NK-92 treated with Interleukin-12 subunit alpha and Interleukin-12 subunit beta, amount 100 ng/mL, for 24 hours (cell line): Measurements from ENCODE around the gene CELF1.
A peak's percentile ranks its signal among the peaks of the same experiment; 100 is the strongest.

Source experiments
- DNase-seq: peaks from one replicate; lab custom pipeline; 2025; lab: John Stamatoyannopoulos, UW

CELF1 gene

DNA sequence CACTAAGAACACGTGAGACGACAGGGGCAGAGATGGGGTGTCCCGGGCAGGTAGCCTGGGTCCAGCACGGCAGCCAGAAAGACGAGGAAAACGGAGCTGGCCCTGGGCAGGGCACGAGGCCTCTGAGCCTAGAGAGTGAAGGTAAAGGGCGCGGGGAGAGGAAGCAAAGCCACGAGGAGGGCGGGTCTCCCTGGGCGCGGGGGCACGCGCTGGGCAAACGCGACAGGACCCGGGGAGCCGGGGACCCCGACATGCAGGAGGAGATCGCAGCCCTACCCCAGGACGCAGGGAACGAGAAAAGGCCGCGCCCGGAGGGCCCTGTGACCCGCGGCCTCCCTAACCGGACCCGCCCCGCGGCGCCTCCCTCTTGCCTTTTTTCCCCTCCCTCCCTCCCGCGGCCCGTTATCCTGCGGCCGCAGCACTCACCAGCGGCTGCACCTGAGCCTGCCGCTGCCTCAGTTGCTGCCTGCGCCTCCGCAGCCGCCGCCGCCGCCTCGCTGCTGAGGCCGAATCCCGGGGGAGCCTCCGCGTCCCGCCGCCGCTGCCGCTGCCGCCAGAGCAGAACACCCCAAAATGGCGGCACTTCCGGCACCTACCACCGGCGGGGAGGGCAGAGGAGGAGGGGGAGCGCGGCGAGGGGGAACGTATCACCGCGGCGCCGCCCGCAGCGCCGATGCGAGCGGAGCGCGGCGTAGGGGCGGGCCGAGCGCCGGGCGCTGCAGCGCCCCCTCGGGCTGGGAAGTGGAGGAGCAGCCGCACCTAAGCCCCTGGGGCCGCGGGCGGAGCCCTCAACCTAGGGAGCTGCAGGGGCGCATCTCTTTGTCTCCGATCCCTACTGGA lies at the start of gene CELF1:
TSS of gene CELF1 (minus strand) at position 567 of the 840 bp plus-strand sequence. CDS start 53,609 bp downstream, outside the sequence.
- peak; percentile 84 for DNase-seq

DNA sequence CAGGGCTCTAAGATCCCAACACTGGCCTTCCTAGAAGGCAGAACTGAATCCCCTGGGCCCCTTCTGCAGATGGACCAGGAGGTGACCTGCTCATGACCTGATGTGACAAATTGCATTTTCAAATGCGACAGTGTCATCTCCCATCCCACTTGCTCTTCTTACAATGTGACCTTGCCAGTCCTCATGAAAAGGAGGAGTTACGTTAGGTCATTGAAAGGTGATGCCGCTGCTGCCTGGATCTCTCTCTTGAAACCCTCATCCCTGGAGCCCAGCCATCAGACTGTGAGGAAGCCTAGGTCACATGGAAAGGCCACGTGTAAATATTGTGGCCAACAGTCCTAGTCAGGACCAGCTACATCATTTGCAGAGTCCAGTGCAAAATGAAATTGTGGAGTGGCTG lies 47.0 kb upstream of the CELF1 start:
- DNase-seq = no peak

DNA sequence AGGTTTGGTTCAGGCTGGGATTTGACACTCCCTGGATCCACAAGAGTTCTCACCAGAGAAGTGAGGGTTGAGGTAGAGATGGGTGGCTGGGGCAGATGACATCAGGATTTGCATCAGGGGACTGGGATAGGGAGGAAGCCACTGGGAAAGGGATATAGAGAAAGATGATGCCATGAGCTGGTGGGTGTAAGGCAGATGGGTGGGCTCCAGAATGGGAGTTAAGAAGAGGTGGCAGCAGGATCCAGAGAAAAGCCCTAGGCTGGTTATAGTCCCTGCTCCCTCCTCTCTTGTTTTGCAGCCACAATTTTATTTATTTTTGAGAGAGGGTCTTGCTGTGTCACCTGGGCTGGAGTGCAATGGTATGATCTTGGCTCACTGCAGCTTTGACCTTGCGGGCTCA lies 43.0 kb upstream of the CELF1 start:
- DNase-seq = no peak

DNA sequence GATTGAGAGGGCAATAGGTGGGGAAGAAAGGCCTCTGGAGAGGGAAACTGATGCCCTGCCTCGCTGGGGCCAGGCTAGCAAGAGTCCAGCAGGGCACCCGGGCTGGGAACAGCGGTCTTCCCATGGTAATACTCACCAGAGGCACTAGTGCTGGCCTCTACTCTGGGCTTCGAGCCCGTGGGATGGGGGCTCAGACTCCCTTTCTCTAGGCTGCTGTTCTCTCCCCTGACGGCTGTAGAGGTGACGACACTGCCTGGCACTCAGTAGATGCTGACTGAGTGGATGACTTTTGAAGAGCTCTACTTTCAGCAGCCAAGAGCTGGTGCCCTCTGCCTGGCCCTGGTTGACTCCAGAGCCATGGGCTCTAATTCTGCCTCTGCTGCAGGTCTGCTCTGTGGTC lies 42.1 kb upstream of the CELF1 start:
- no peak for DNase-seq

DNA sequence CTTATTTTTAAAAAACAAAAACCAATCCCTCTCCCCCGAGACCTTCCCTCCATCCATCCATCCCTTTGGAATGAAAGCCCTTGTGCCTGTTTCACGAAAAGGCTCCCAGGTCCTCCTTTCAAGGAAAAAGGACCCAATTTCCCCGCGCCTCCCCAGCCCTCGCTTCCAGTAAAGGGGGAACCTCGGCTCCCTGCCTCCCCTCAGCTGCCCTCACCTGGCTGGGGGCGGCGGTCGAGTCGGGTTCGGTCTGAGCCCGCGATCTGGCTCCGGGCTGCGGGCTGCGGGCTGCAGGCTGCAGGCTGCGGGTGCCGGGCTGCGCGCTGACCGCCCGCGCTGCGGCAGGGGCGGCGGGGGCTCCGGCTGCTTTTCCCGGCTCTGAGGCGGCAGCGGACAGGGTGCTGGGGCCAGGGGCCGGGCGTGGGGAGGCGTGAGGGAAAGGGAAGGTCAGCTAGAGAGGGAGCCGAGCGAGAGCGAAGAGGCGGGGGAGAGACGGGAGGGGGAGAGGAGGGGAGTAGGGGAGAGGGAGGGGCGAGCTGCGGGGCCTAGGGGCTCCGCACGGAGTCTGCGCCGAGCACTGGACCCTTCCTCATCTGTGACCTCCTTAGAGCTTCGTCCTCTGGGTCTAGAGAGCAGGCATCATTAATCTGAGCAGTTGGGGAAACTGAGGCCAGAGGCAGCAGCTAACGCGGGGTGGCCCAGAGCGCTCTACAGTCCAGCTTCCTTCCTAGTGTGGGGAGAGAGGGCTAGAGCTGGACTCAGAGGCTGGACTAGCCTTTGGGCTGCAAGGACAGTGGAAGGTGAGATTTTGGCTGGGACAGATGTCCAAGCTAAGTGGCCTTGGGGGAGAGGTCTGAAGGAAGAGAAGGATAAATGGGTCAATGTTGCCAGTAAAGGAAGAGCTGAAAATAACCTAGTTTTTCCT lies 41.3 kb upstream of the CELF1 start, which contains the start of gene C1QTNF4:
TSS of gene C1QTNF4 (minus strand) at position 478 of the 922 bp plus-strand sequence. CDS start 3,601 bp downstream, outside the sequence.
- DNase-seq = no peak

DNA sequence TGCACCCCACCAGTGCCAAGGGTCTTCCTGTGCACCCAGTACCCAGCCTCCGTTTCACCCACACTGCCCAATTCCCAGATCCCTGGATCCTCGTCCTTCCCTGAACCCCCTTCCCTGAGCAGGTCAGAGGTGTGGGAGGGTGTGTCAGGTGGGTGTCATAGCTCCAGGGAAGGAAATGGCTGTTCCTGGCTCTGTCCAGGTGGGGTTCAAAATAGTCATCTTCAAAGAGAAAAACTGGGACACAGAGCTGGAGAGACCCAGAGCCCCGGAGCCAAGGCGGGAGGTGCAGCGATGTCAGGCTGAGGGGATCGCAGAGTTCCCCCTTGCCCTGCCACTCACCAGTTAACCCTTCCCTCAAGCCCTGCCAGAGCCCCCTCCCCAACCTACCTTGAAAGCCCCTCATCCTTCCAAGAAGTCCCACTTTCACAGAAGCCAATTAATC lies 40.6 kb upstream of the CELF1 start:
- no peak for DNase-seq

DNA sequence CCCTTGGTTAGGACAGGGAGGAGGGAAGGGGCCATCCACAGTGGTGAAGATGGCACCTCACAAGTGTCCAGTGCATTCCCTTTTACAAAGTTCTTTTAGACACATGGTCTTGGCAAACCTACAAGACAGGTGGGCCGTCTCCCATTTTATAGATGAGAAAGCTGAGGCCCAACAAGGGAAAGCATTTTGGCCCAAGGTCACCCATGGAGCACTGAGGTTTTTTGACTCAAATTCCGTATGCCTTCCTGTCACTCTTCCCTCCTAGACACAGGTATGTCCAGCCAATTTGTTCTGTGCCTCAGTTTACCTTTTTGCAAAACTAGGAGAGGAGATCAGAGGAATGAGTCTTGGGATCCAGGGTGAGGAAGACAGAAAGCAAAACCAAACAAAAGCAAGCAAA lies 40.0 kb upstream of the CELF1 start:
- DNase-seq = no peak

DNA sequence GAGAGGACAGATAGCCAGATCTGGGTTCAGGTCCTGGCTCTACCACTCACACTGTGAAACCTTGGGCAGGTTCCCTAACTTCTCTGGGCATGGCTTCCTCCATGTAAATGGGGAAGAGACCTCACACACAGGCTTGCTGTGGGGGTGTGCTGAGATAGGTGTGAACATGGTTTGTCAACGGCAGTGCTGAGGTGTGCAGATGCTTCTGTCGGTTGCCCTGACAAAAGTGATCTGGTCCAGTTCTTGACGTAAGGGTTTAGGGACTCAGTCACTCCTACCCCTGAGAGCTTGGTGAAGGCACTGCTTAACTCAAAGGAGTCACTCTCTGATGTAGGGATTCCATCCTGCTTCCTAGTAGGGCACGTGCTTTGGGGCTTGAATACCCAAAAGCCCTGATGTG lies 39.3 kb upstream of the CELF1 start:
- DNase-seq = no peak

DNA sequence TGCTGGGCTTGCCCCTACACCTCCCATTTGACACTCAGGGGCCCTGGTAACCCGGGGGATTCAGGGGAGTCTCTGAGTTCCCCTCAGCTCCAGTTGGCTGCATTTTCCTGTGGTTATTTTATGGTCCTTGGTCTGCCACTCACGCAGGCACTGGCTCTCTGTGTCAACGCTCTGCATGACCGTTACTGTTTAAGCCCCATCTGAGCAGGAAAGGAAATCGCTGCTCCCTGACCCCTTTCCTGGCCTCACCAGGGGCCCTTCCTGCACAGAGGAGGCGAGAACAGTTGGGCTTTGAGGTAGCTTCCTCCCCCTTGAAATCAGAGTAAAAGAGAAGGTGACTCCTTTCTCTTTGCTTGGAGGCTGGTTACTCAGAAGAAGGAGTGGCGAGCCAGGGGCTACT lies 38.8 kb upstream of the CELF1 start:
- DNase-seq = no peak

DNA sequence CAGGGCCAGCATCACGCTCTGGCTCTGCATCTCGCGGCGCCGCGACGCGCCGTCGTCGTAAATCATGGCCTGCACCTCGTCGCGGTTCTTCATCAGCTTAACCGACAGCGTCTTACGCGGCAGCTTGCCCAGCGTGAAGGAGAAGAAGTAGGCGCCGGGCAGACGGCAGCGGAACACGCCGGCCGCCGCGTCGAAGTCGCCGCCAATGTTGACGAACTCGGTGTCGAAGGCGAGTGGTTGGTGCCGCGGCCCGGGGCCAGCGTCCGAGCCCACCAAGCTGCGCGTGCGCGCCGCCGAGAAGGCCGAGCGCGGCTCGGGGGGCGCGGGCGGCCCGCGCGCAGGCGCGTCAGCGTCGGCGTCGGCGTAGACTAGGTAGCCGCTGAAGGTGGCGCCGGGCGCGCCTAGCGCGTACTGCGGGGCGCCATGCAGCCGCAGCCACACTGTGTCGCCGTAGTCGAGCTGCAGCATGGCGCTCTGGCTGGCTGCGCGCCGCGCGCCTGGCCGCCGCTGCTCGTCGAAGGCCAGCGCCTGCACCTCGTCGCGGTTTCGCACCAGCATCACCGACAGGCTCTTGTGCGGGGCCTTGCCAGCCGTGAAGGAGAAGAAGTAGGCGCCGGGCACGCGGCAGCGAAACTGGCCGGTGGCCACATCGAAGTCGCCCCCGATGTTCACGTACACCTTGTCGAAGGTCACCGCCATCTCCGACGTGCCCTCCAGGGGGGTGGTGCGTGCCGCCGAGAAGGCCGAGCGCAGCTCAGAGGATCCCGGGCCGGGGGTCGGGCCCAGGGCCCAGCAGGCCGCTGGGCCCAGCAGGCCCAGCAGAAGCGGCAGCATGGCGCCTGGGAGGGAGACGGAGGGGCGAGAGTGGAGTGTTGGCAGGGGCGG lies 37.3 kb upstream of the CELF1 start:
- DNase-seq = no peak

DNA sequence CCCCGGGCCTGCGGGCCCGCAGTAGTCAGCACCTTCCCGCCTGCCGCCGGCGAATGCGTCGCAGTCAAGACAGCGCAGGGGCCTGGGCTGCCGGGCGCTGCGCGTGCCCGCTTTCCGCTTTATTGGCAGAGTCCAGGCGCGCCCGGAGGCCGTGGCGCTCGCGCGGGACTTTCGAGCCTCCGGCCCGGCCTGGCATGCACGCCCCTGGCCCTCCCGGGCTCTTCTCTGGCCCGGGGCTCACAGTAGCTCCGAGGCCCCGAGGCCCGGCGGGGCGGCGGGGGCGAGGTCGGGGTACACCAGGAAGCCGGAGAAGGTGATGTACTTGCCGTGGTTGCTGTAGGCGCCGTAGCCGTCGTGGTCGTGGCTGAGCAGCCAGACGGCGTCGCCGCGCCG lies 36.6 kb upstream of the CELF1 start:
- no peak for DNase-seq

DNA sequence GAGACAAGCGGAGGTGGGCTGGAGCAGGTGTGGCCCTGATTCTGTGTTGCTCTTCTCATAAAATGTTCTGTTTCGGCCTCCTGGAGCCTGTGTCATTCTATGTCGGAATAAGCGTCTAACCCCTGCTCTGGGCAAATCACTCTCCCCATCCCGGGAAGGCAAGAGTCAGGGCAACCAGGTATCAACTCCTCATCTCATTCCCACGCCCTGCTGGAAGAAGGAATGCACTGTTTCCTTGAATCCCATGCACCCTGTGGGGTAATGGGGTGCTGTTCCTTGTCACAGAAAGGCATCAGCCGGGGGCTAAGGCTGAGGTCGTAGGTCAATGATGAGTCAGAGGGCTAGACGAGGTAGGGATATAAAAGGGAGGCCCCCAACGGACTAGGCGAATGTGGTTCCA lies 36.2 kb upstream of the CELF1 start:
- no peak for DNase-seq

DNA sequence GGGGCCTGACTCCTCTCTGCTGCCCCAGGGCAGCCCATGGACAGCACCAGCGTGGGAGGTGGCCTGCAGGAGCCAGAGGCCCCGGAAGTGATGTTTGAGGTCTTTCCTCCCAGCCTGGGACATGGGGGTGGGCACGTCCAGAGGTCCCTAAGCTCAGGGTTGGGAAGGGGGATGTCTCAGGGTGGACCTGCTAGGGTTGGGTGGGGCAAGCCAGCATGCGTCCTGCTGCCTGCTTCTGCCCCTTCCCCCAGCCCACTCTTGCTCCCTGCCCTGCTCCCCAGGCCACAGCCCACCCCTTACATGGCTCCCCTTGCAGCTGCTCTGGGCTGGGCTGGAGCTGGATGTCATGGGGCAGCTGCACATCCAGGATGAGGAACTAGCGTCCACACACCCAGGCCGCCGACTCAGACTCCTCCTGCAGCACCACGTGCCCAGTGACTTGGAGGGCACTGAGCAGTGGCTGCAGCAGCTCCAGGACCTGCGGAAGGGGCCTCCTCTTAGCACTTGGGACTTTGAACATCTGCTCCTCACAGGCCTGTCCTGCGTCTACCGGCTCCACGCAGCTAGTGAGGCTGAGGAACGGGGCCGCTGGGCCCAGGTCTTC lies 34.9 kb upstream of the CELF1 start:
- DNase-seq = no peak

DNA sequence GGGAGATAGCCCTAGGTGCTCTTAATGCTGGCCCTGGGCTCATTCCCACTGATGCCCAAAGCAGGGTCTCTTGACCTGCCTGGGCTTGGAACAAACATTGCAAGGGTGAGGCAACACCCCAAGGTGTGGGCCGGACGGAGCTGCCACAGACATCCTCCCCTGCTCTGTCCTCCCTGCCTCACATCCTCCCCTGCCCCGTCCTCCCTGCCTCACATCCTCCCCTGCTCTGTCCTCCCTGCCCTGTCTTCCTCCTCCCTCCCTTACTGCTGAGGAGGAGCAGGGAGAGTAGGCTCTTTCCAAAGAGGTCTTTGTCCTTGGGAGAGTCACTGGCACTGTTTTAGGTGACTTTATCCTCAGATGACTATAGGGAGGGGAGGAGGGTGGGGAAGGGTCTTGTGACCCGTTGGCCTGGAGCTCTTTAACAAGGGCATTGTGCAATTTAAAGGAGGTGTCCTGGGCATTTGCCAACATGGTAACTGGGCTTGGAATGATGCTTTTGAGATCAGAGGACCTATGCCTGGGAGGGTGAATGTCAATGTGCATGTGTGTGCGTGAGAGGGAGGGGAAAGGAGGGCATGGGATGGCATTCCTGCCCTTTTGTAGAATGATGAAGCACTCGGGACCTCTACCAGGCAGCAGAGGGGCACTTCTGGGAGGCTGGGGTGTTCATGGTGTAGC lies 34.2 kb upstream of the CELF1 start:
- DNase-seq = no peak

DNA sequence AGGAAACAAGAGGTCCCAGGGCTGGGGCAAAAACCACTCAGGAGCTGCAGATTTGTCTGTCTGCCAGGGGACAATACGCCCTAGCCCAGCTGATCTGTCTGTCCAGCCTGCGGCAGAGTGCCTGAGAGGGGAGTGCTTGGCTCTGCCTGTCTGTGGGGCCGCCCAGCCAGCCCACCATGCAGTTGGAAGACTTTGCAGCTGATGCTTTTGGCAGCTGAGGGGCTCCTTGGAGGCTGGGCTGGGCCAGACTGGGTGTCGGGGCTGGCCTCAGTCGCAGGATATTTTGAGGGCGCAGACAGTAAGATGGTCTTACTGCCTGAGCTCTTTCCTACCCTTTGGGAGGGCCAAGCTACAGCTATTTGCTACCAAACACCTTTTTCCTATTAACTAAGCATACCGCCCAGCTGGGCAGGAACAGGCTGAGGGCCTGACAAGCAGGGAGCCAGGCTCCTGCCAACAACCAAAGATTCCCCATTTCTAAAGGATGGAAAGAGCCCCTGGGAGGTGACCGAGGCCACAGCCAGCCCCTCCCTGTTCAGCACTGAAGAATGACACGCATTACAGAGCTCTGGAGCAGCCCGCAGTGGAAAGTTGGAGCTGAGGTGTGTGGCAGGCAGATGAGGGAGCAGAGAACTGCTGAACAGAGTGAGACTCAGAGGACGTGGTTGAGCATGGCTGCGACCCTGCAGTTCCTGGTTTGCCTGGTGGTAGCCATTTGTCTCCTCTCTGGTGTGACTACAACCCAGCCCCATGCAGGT lies 33.3 kb upstream of the CELF1 start, which contains the start of gene FAM180B:
TSS of gene FAM180B (plus strand) at position 581 of the 758 bp plus-strand sequence. CDS start at position 672, 91 bp downstream.
- DNase-seq = no peak

DNA sequence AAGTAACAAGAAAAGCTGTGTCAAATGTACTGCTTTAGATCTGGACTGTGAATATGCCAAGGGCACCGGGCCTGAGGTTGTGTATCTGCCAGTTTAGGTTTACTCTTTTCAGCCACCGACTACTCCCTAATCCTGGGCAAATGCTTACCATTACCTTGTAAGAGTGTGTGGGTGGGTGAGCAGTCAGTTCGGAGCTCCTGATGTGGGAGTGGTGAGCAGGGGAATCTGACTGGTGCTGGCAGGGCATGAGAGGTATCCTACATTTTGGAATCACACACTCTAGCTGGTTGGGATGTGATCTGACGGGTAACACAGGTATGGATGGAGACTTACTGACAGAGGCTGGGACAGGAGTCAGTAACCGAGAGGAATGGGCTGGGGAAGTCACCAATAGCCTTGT lies 30.9 kb upstream of the CELF1 start:
- DNase-seq = no peak

DNA sequence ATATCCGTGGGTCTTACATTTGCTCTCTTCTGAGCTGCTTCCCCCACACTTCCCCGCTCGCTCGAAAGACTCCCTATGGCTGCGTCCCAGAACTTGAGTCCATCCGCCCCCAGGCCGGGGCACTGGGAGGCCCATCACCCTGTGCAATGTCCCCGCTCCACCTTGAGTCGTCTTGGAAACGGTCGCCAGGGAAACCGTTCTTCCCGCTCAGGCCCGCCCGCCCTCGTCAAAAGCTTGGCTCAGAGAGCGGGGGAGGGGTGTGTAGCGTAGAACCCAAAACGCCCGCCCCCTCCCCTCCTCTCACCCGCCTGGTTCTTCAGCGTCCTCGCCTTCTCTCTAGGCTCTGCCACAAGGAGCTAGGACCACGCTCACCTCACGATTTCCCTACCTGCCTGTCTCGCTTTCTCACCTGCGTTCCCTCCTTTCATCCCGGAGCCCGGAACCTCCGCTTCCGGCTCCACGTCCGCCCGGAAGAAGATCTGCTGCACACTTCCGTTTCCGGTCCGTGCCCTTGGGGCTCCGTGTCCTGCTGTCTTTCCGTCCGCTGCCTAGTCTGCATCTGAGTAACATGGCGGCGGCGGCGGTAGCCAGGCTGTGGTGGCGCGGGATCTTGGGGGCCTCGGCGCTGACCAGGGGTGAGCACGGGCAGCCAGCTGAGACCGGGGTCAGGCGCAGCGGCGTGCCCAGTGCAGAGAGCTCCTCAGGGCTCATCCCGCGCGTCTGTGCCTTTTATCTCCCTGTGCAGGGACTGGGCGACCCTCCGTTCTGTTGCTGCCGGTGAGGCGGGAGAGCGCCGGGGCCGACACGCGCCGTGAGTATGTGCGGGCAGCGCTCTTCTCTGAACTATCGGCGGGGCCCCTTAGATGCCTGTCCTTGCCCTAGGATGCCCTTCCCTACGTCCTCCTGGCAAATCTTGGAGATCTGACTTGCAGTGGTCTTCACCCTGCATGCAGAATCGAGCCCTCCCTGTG lies 25.9 kb upstream of the CELF1 start, which contains the start of the genes KBTBD4 and NDUFS3:
TSS of gene KBTBD4 (minus strand) at position 447 of the 971 bp plus-strand sequence. CDS start at position 428, 19 bp downstream.
TSS of gene NDUFS3 (plus strand) at position 551 of the 971 bp plus-strand sequence. CDS start at position 569, 18 bp downstream.
- DNase-seq = peak; percentile 68

DNA sequence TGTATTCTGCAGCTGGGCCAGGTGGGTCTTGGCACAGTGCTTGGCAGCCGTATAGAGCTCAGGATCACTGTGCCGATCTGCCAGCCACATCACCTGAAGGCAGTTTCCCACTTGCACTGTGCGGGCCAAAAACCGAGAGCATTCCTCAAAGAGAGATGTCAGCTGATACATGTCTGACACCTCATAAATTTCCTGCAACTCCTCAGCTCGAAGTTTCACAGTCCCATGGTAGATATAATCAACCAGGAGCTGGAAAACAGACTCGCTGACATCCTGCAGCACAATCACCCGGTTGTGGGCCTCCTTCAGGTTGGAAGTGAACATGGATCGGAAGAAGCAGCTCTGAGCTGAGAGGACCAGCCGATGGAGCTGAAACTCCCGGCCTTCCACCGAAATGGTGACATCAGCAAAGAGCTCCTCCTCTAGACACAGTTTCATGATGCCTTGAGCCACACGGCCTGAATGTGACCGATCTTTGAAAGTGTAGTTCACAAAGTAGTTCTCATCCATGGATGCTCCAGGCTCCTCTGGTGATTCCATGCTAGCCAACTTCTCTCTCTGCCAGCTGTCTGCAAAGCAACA lies 24.6 kb upstream of the CELF1 start:
- DNase-seq = no peak
